Activated T-helper 1 cell treated with anti-CD3 and anti-CD28 coated beads, Interleukin-2, amount 50 U/mL, for 16 hours (primary cell): ENCODE data around the gene PLEKHM2.

Source experiments
- DNase-seq, 2 donors: peaks; one replicate each; pipeline ENCODE4 v3.0.0-alpha.2; 2020; ENCODE audit warnings: low read depth in 1 of 2, low spot score in 1 of 2

The PLEKHM2 gene

GRCh38 chr1:15757016-15757543, 73.0 kb downstream of the PLEKHM2 start:
- DNase-seq, result no peak

GRCh38 chr1:15757575-15758342, 73.6 kb downstream of the PLEKHM2 start:
- no peak for DNase-seq

- DNase-seq, result no peak
Measured at GRCh38 chr1:15758343-15758931, 74.3 kb downstream of the PLEKHM2 start, which contains the start of gene FBLIM1. Gene FBLIM1, plus strand, starts transcription at chr1:15758795. Its CDS starts 6,189 bp downstream, at chr1:15764984.

GRCh38 chr1:15758953-15759661, 75.0 kb downstream of the PLEKHM2 start:
- DNase-seq, result no peak

- no peak for DNase-seq
Measured at GRCh38 chr1:15760520-15761211, 76.5 kb downstream of the PLEKHM2 start.

- DNase-seq, result no peak
Measured at GRCh38 chr1:15761366-15762128, 77.4 kb downstream of the PLEKHM2 start.

- DNase-seq, result no peak
Measured at GRCh38 chr1:15762546-15762945, 78.4 kb downstream of the PLEKHM2 start.

- no peak for DNase-seq
Measured at GRCh38 chr1:15764269-15764764, 80.2 kb downstream of the PLEKHM2 start.

- DNase-seq, result no peak
Measured at GRCh38 chr1:15764890-15765289, 80.8 kb downstream of the PLEKHM2 start.

GRCh38 chr1:15765495-15766194, 81.5 kb downstream of the PLEKHM2 start:
- no peak for DNase-seq

GRCh38 chr1:15767941-15768340, 83.8 kb downstream of the PLEKHM2 start:
- DNase-seq, result no peak

- no peak for DNase-seq
Measured at GRCh38 chr1:15768388-15768787, 84.3 kb downstream of the PLEKHM2 start.

GRCh38 chr1:15770313-15770962, 86.3 kb downstream of the PLEKHM2 start:
- DNase-seq, result no peak

- DNase-seq, result no peak
Measured at GRCh38 chr1:15771836-15772515, 87.9 kb downstream of the PLEKHM2 start.

GRCh38 chr1:15775706-15776105, 91.6 kb downstream of the PLEKHM2 start:
- no peak for DNase-seq

GRCh38 chr1:15777909-15778707, 94.0 kb downstream of the PLEKHM2 start:
- no peak for DNase-seq
